ENCODE results near the gene AGBL2. TPM values are rescaled to one million over a fixed set of nuclear protein-coding genes. Genes with fewer than 3 reads are reported as not detected.

The AGBL2 gene
- total and polyA plus RNA-seq, 9 of the 15 experiments (the other 6 are each of a cell fraction or from before 2014, with no cell fraction given) = 0.57 to 6.5 (median 1.3) TPM

- TF ChIP-seq FOXP4 (CRISPR knock-in tag; IDR thresholded peaks at IDR 0.05; ENCODE audit: borderline replicate concordance) (peak; percentile 37), MBD1 (CRISPR knock-in tag; IDR thresholded peaks at IDR 0.05) (no peak), E2F6 (IDR thresholded peaks at IDR 0.05; ENCODE audit: borderline replicate concordance in 1 of 2, extremely low read depth in 1 of 2, insufficient read depth in 1 of 2, insufficient read length in 1 of 2, low read depth in 1 of 2, low read length in 1 of 2, poor library complexity in 1 of 2, severe bottlenecking in 1 of 2) (peak; percentile 83 to 97), RNF219 (CRISPR knock-in tag; IDR thresholded peaks at IDR 0.05) (no peak), PREB (CRISPR knock-in tag; IDR thresholded peaks at IDR 0.05) (no peak), TFE3 (CRISPR knock-in tag; IDR thresholded peaks at IDR 0.05) (peak; percentile 97), TRIM28 (IDR thresholded peaks at IDR 0.05) (no peak), MYNN (IDR thresholded peaks at IDR 0.05) (no peak), MYNN (CRISPR knock-in tag; IDR thresholded peaks at IDR 0.05) (no peak), ZNF507 (tag; conservative IDR thresholded peaks at IDR 0.05) (no peak), KAT7 (CRISPR knock-in tag; IDR thresholded peaks at IDR 0.05; ENCODE audit: borderline replicate concordance) (no peak; the same call in 1 of the 2 replicates), ZNF3 (CRISPR knock-in tag; IDR thresholded peaks at IDR 0.05) (no peak), HDAC8 (tag; IDR thresholded peaks at IDR 0.05) (no peak; the same call in 1 of the 2 replicates), KLF10 (CRISPR knock-in tag; IDR thresholded peaks at IDR 0.05) (no peak), BMI1 (IDR thresholded peaks at IDR 0.05; ENCODE audit: low read length) (no peak)
These were observed 72.9 kb downstream of the AGBL2 start, which contains the start of gene MTCH2 (continued) for GRCh38 chr11:47642099-47642855.

Measured in K562 (cell line).